SK-N-DZ (cell line): ENCODE data around the gene CHTOP.
"Not testable (repeated sequence)": the region's sequence is repeated elsewhere in the genome, so short reads cannot be mapped to it uniquely, and the experiment has no call there.

ENCODE experiments used
- DNase-seq: peaks from one replicate; pipeline ENCODE4 v3.0.0-alpha.2; 2015; ENCODE audit warnings: low spot score

CHTOP gene

GRCh38 chr1:153659175-153659534, 25.3 kb downstream of the CHTOP start:
- no peak for DNase-seq

GRCh38 chr1:153659656-153660055, 25.8 kb downstream of the CHTOP start:
- no peak for DNase-seq

GRCh38 chr1:153661111-153661708, 27.3 kb downstream of the CHTOP start:
- DNase-seq = peak; percentile 25

- no peak for DNase-seq
Observed at GRCh38 chr1:153662269-153662668, 28.4 kb downstream of the CHTOP start.

- DNase-seq = no peak
Observed at GRCh38 chr1:153663211-153663610, 29.3 kb downstream of the CHTOP start.

GRCh38 chr1:153667439-153667838, 33.6 kb downstream of the CHTOP start:
- DNase-seq = no peak

GRCh38 chr1:153668672-153669071, 34.8 kb downstream of the CHTOP start:
- DNase-seq = not testable (repeated sequence)

GRCh38 chr1:153669606-153670005, 35.7 kb downstream of the CHTOP start:
- no peak for DNase-seq

GRCh38 chr1:153670257-153670858, 36.5 kb downstream of the CHTOP start:
- no peak for DNase-seq

GRCh38 chr1:153670859-153671627, 37.2 kb downstream of the CHTOP start, which contains the start of gene ILF2:
Gene ILF2 (minus strand): TSS chr1:153670993. CDS start chr1:153670922, 71 bp downstream.
- peak; percentile 100 for DNase-seq

GRCh38 chr1:153671628-153672353, 37.9 kb downstream of the CHTOP start:
- not testable (repeated sequence) for DNase-seq

- DNase-seq = no peak
Observed at GRCh38 chr1:153673511-153673910, 39.6 kb downstream of the CHTOP start.

GRCh38 chr1:153677718-153678518, 44.1 kb downstream of the CHTOP start:
- peak; percentile 75 for DNase-seq

- DNase-seq = peak; percentile 48
Observed at GRCh38 chr1:153678519-153679336, 44.9 kb downstream of the CHTOP start, which contains the start of gene NPR1. Gene NPR1 (plus strand): TSS chr1:153678688. CDS start chr1:153679109, 421 bp downstream.

GRCh38 chr1:153679337-153680119, 45.7 kb downstream of the CHTOP start:
- DNase-seq = peak; percentile 52

GRCh38 chr1:153680120-153680403, 46.2 kb downstream of the CHTOP start:
- peak; percentile 35 for DNase-seq

- no peak for DNase-seq
Observed at GRCh38 chr1:153682730-153683129, 48.9 kb downstream of the CHTOP start.

GRCh38 chr1:153683854-153684253, 50.0 kb downstream of the CHTOP start:
- no peak for DNase-seq

- DNase-seq = no peak
Observed at GRCh38 chr1:153684892-153685291, 51.0 kb downstream of the CHTOP start.
